Nephron progenitor cell (in vitro differentiated cells): Measurements from ENCODE around the gene PJA1.

Experiments used
- DNase-seq: peaks from one replicate; pipeline ENCODE4 v3.0.0; 2021
- H3K27ac Mint-ChIP-seq: 2 replicates; pipeline ENCODE4 v1.8.0; 2021; ENCODE audit warnings: mild to moderate bottlenecking, moderate library complexity, mixed read lengths
- H3K27me3 Mint-ChIP-seq: 2 replicates; pipeline ENCODE4 v1.8.0; 2021; ENCODE audit warnings: mild to moderate bottlenecking, low read depth, mixed read lengths; ENCODE audit not compliant: poor library complexity
- H3K36me3 Mint-ChIP-seq: 2 replicates; pipeline ENCODE4 v1.8.0; 2021; ENCODE audit warnings: low read depth, mixed read lengths
- H3K4me1 Mint-ChIP-seq: 2 replicates; pipeline ENCODE4 v1.8.0; 2021; ENCODE audit warnings: mixed read lengths
- H3K4me3 Mint-ChIP-seq: 2 replicates; pipeline ENCODE4 v1.8.0; 2021; ENCODE audit warnings: mild to moderate bottlenecking, moderate library complexity, mixed read lengths
- H3K9me3 Mint-ChIP-seq: 2 replicates; pipeline ENCODE4 v1.8.0; 2021; ENCODE audit warnings: mild to moderate bottlenecking, moderate library complexity, mixed read lengths
- CTCF ChIP-seq: fragments of 200-600 bp; sonication (generic); IDR thresholded peaks from 2 replicates; pipeline ENCODE4 v1.5.0; 2021; ENCODE audit warnings: antibody characterized with exemption

PJA1 gene

GRCh38 chrX:69177511-69178162, 12.4 kb upstream of the PJA1 start:
- no peak for DNase-seq
- no peak for TF ChIP-seq CTCF
- no peak overlapping the region for H3K4me3 Mint-ChIP-seq
- peaks cover 54% of the 10 kb centered on the region for H3K9me3 Mint-ChIP-seq
- H3K27me3 Mint-ChIP-seq: peaks cover 15% of the 10 kb centered on the region
- H3K36me3 Mint-ChIP-seq: no peaks in the 10 kb centered on the region
- peaks cover 49% of the 10 kb centered on the region for H3K4me1 Mint-ChIP-seq
- peak overlapping the region; percentile 58 for H3K27ac Mint-ChIP-seq

GRCh38 chrX:69176053-69176452, 10.8 kb upstream of the PJA1 start:
- no peaks in the 10 kb centered on the region for H3K36me3 Mint-ChIP-seq
- H3K27me3 Mint-ChIP-seq: peaks cover 17% of the 10 kb centered on the region
- H3K4me3 Mint-ChIP-seq: no peak overlapping the region
- H3K27ac Mint-ChIP-seq: no peak overlapping the region
- H3K4me1 Mint-ChIP-seq: peaks cover 38% of the 10 kb centered on the region
- DNase-seq: no peak
- H3K9me3 Mint-ChIP-seq: peaks cover 64% of the 10 kb centered on the region
- no peak for TF ChIP-seq CTCF

- Mint-ChIP-seq H3K9me3 (peaks cover 69% of the 10 kb centered on the region), H3K27ac (no peak overlapping the region), H3K4me3 (peak overlapping the region; percentile 67), H3K4me1 (peaks cover 18% of the 10 kb centered on the region), H3K36me3 (peaks cover 3% of the 10 kb centered on the region), H3K27me3 (peaks cover 14% of the 10 kb centered on the region)
- DNase-seq: peak; percentile 42
- no peak for TF ChIP-seq CTCF
Measured at GRCh38 chrX:69173906-69174305, 8.7 kb upstream of the PJA1 start.

GRCh38 chrX:69172937-69173336, 7.7 kb upstream of the PJA1 start:
- no peak for DNase-seq
- no peak overlapping the region for H3K27ac Mint-ChIP-seq
- H3K4me3 Mint-ChIP-seq: no peak overlapping the region
- H3K4me1 Mint-ChIP-seq: peaks cover 9% of the 10 kb centered on the region
- peaks cover 3% of the 10 kb centered on the region for H3K36me3 Mint-ChIP-seq
- H3K9me3 Mint-ChIP-seq: peaks cover 68% of the 10 kb centered on the region
- TF ChIP-seq CTCF: no peak
- H3K27me3 Mint-ChIP-seq: peaks cover 14% of the 10 kb centered on the region

- TF ChIP-seq CTCF: no peak
- Mint-ChIP-seq H3K27me3 (peaks cover 7% of the 10 kb centered on the region), H3K4me1 (peaks cover 5% of the 10 kb centered on the region), H3K9me3 (peaks cover 54% of the 10 kb centered on the region), H3K36me3 (peaks cover 3% of the 10 kb centered on the region), H3K27ac (no peak overlapping the region), H3K4me3 (no peak overlapping the region)
- no peak for DNase-seq
Measured at GRCh38 chrX:69170319-69170718, 5.1 kb upstream of the PJA1 start.
